HG03432 (cell line): ENCODE measurements around the gene EXOC6.
"Not testable (repeated sequence)": the region's sequence is repeated elsewhere in the genome, so short reads cannot be mapped to it uniquely, and the experiment has no call there.

Experiments
- ATAC-seq: cut with Tn5 transposase; IDR thresholded peaks from one replicate; pipeline ENCODE4 v1.9.1; 2021; ENCODE audit warnings: mild to moderate bottlenecking, moderate library complexity; ENCODE audit not compliant: unreplicated experiment

Gene EXOC6

GRCh38 chr10:93101148-93101547 is 252.8 kb downstream of the EXOC6 start:
- not testable (repeated sequence) for ATAC-seq

GRCh38 chr10:93103953-93104352 is 255.6 kb downstream of the EXOC6 start:
- ATAC-seq = no peak

GRCh38 chr10:93106631-93107072 is 258.3 kb downstream of the EXOC6 start:
- no peak for ATAC-seq
